WTC11 (cell line): ENCODE data around the gene MIPOL1. TPM values are rescaled to one million over a fixed set of nuclear protein-coding genes. Genes with fewer than 3 reads are reported as not detected.

Experiments
- ATAC-seq: fragments of 200-7000 bp; cut with Tn5 transposase; 2 replicates; pipeline ENCODE4 v1.10.0; 2021; ENCODE audit warnings: mild to moderate bottlenecking, moderate library complexity
- CTCF ChIA-PET: fragments of 300-600 bp; sonication (Branson Sonifier 250); formaldehyde crosslinking; loops from one replicate; lab custom pipeline; 2021; ENCODE audit warnings: antibody characterized with exemption; lab: Charles Lee
- POLR2A ChIA-PET: fragments of 350-600 bp; sonication (Branson Sonifier 250); formaldehyde crosslinking; loops from one replicate; lab custom pipeline; 2021; ENCODE audit warnings: antibody characterized with exemption; lab: Charles Lee
- DNase-seq: peaks from one replicate; pipeline ENCODE4 v3.0.0; 2021; ENCODE audit warnings: low spot score
- H3K27ac Mint-ChIP-seq: 2 replicates; pipeline ENCODE4 v1.8.0; 2021; ENCODE audit warnings: mixed read lengths
- H3K27me3 Mint-ChIP-seq: 2 replicates; pipeline ENCODE4 v1.8.0; 2021; ENCODE audit warnings: low read depth, mild to moderate bottlenecking, moderate library complexity, mixed read lengths
- H3K36me3 Mint-ChIP-seq: 2 replicates; pipeline ENCODE4 v1.8.0; 2021; ENCODE audit warnings: mixed read lengths
- H3K4me1 Mint-ChIP-seq: 2 replicates; pipeline ENCODE4 v1.8.0; 2022; ENCODE audit warnings: mixed read lengths
- H3K4me3 Mint-ChIP-seq: 2 replicates; pipeline ENCODE4 v1.8.0; 2021; ENCODE audit warnings: mild to moderate bottlenecking, moderate library complexity, mixed read lengths
- H3K9me3 Mint-ChIP-seq: 2 replicates; pipeline ENCODE4 v1.8.0; 2021; ENCODE audit warnings: mixed read lengths
- CBFB ChIP-seq: sonication (generic); formaldehyde crosslinking; IDR thresholded peaks from 2 replicates; pipeline ENCODE4 v1.8.1; 2022; ENCODE audit warnings: mild to moderate bottlenecking, low read depth, missing genetic modification reagents
- CREB1 ChIP-seq: sonication (generic); formaldehyde crosslinking; IDR thresholded peaks from 2 replicates; pipeline ENCODE4 v1.8.0; 2023; ENCODE audit warnings: mild to moderate bottlenecking, missing genetic modification reagents
- EMX1 ChIP-seq: fragments of 250-450 bp; sonication (Bioruptor Pico); IDR thresholded peaks from 2 replicates; pipeline ENCODE4 v1.8.0; 2021; ENCODE audit warnings: mild to moderate bottlenecking
- ESRRA ChIP-seq: sonication (generic); formaldehyde crosslinking; IDR thresholded peaks from 2 replicates; pipeline ENCODE4 v1.8.1; 2022; ENCODE audit warnings: mild to moderate bottlenecking, missing genetic modification reagents, borderline replicate concordance
- NR2C2 ChIP-seq: sonication (generic); formaldehyde crosslinking; IDR thresholded peaks from 2 replicates; pipeline ENCODE4 v1.8.0; 2022; ENCODE audit warnings: mild to moderate bottlenecking, missing genetic modification reagents
- NR3C1 ChIP-seq: sonication (generic); formaldehyde crosslinking; conservative IDR thresholded peaks from 2 replicates; pipeline ENCODE4 v1.8.1; 2023; ENCODE audit warnings: low read depth, mild to moderate bottlenecking, missing genetic modification reagents
- OVOL2 ChIP-seq: fragments of 250-450 bp; sonication (Bioruptor Pico); IDR thresholded peaks from 2 replicates; pipeline ENCODE4 v1.9.0; 2021; ENCODE audit warnings: mild to moderate bottlenecking, borderline replicate concordance
- ZNF219 ChIP-seq: sonication (generic); formaldehyde crosslinking; IDR thresholded peaks from 2 replicates; pipeline ENCODE4 v1.8.0; 2023; ENCODE audit warnings: missing genetic modification reagents, mild to moderate bottlenecking, borderline replicate concordance
- ZNF232 ChIP-seq: sonication (generic); formaldehyde crosslinking; IDR thresholded peaks from 2 replicates; pipeline ENCODE4 v1.8.0; 2022; ENCODE audit warnings: mild to moderate bottlenecking, missing genetic modification reagents
- ZNF263 ChIP-seq: sonication (generic); formaldehyde crosslinking; IDR thresholded peaks from 2 replicates; pipeline ENCODE4 v1.8.1; 2022; ENCODE audit warnings: low read depth, mild to moderate bottlenecking, moderate library complexity, missing genetic modification reagents
- ZNF423 ChIP-seq: fragments of 250-450 bp; sonication (Bioruptor Pico); IDR thresholded peaks from 2 replicates; pipeline ENCODE4 v2.1.2; 2022; ENCODE audit warnings: mild to moderate bottlenecking, moderate library complexity
- total RNA-seq: library from RNA; stranded (reverse); gene quantifications from 3 replicates; pipeline ENCODE4 v1.2.3, GENCODE V29; 2021
- TF ChIP-seq, protein P1 (sequence below): sonication (generic); formaldehyde crosslinking; IDR thresholded peaks from 2 replicates; pipeline ENCODE4 v1.8.1; 2023; ENCODE audit warnings: mild to moderate bottlenecking, moderate library complexity, missing genetic modification reagents
- TF ChIP-seq, protein P2 (sequence below): fragments of 250-450 bp; sonication (Bioruptor Pico); IDR thresholded peaks from 2 replicates; pipeline ENCODE4 v1.9.0; 2021; ENCODE audit warnings: moderate library complexity, mild to moderate bottlenecking, inconsistent platforms, borderline replicate concordance
- TF ChIP-seq, protein P3 (sequence below): sonication (generic); formaldehyde crosslinking; IDR thresholded peaks from 2 replicates; pipeline ENCODE4 v1.8.0; 2023; ENCODE audit warnings: mild to moderate bottlenecking, missing genetic modification reagents

The MIPOL1 gene
- total RNA-seq, 1 experiment from 2014 or later = 13.1 TPM

DNA sequence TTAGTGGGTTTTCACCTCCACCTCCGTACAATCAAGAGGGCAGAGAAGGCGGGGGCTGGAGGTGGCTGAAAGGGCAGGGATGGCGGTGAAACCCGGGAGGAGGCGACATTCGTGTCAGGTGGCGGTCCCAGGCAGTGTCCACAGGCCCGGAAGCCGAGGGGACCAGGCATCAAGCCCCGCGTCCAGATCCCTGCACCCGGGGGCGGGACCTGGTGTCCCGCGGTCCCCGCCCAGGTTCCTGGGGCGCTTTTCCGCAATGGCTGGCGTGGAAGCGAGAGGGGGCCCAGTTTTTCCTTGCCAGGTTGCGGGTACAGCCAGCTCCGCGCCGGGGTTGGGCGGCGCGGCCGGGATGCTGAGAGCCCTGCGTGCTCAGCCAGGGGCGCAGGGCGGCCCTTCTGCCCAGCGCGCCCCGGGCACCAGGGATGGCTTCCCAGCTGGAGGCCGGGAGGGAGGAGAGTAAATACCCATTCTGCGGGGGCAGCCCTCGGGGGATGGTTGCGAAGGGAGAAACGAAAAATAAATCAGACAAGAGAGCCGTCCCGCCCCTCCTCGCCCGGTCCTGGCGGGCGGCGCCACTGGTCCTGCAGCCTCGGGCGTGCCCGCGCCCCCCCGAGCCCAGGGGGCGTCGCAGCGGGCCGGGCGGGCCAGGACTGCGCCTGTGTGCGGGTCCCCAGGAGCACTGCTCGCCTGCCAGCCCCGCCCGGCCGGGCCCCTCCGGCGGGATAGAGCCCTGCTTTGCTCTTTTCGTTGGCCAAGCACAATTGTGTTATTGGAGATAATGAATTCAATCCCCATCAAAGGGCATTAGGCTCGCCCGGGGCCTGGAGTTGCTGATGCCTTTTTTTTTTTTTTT, 385.8 kb downstream of the MIPOL1 start:
- no peak overlapping the region for H3K27ac Mint-ChIP-seq
- ChIA-PET CTCF (interaction anchor here (0.7 kb wide), 1 partner anchor 10 kb away, joined by 3 read pairs; no protein-coding TSS in a partner anchor), POLR2A (no interaction called here)
- no peaks in the 10 kb centered on the region for H3K36me3 Mint-ChIP-seq
- no peaks in the 10 kb centered on the region for H3K9me3 Mint-ChIP-seq
- peaks cover 100% of the 10 kb centered on the region for H3K27me3 Mint-ChIP-seq
- TF ChIP-seq ZNF219 (no peak), ZNF263 (CRISPR knock-in tag) (no peak)
- H3K4me1 Mint-ChIP-seq = peaks cover 30% of the 10 kb centered on the region
- H3K4me3 Mint-ChIP-seq = peak overlapping the region; percentile 50
- DNase-seq (peak; percentile 31), ATAC-seq (peak; percentile 15)

GRCh38 chr14:37584211-37585100, 386.7 kb downstream of the MIPOL1 start:
- DNase-seq = peak; percentile 46
- Mint-ChIP-seq H3K4me1 (peaks cover 38% of the 10 kb centered on the region), H3K4me3 (peak overlapping the region; percentile 47), H3K9me3 (no peaks in the 10 kb centered on the region), H3K27me3 (peaks cover 100% of the 10 kb centered on the region), H3K27ac (no peak overlapping the region), H3K36me3 (no peaks in the 10 kb centered on the region)
- POLR2A ChIA-PET = interaction anchor here (0.7 kb wide), 1 partner anchor 334 kb away, joined by 6 read pairs; no protein-coding TSS in a partner anchor
- TF ChIP-seq NR2C2 (CRISPR knock-in tag) = no peak
- ATAC-seq = peak; percentile 17
- CTCF ChIA-PET = interaction anchor here (1.0 to 2.3 kb wide), 6 partner anchors 9 to 928 kb away, joined by 3 to 12 read pairs (median 4); partner anchors contain the start of genes FOXA1 and TTC6

DNA sequence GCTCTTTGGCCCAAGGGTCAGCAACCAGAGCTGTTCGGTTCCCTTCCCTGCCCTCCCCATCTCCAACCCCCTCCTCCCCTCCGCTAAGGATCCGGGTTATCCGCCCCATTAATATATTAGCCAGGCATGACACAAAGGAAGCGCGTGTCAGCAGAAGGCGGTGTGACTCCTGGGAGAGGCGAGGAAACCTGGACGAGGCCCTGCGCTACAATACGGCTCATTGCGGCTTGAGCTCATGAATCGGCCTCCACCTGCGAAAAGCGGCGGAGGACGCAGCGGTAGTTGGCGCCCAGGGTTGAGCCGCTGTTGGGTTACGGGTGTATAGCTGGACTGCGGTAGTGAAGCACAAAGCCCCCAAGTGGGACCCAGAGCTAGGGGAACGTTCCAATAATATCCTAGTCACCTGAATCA, 387.4 kb downstream of the MIPOL1 start:
- POLR2A ChIA-PET = no interaction called here
- CTCF ChIA-PET = interaction anchor here (0.6 to 2.3 kb wide), 8 partner anchors 8 to 1060 kb away, joined by 3 to 12 read pairs (median 4); partner anchors contain the start of genes FOXA1 and TTC6
- H3K27me3 Mint-ChIP-seq = peaks cover 100% of the 10 kb centered on the region
- no peaks in the 10 kb centered on the region for H3K9me3 Mint-ChIP-seq
- H3K4me3 Mint-ChIP-seq = peak overlapping the region; percentile 41
- no peak overlapping the region for H3K27ac Mint-ChIP-seq
- peaks cover 41% of the 10 kb centered on the region for H3K4me1 Mint-ChIP-seq
- peak; percentile 4 for ATAC-seq
- TF ChIP-seq NR3C1 (CRISPR knock-in tag) (no peak), ESRRA (CRISPR knock-in tag) (no peak), CREB1 (CRISPR knock-in tag) (no peak), ZNF232 (no peak), EMX1 (CRISPR knock-in tag) (no peak), OVOL2 (CRISPR knock-in tag) (no peak), CBFB (CRISPR knock-in tag) (no peak), ZNF423 (CRISPR knock-in tag) (no peak)
- TF ChIP-seq, protein P1, sequence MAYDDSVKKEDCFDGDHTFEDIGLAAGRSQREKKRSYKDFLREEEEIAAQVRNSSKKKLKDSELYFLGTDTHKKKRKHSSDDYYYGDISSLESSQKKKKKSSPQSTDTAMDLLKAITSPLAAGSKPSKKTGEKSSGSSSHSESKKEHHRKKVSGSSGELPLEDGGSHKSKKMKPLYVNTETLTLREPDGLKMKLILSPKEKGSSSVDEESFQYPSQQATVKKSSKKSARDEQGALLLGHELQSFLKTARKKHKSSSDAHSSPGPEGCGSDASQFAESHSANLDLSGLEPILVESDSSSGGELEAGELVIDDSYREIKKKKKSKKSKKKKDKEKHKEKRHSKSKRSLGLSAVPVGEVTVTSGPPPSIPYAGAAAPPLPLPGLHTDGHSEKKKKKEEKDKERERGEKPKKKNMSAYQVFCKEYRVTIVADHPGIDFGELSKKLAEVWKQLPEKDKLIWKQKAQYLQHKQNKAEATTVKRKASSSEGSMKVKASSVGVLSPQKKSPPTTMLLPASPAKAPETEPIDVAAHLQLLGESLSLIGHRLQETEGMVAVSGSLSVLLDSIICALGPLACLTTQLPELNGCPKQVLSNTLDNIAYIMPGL (CRISPR knock-in tag) = no peak
- TF ChIP-seq, protein P2, sequence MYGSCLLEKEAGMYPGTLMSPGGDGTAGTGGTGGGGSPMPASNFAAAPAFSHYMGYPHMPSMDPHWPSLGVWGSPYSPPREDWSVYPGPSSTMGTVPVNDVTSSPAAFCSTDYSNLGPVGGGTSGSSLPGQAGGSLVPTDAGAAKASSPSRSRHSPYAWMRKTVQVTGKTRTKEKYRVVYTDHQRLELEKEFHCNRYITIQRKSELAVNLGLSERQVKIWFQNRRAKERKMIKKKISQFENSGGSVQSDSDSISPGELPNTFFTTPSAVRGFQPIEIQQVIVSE = no peak
- TF ChIP-seq, protein P3, sequence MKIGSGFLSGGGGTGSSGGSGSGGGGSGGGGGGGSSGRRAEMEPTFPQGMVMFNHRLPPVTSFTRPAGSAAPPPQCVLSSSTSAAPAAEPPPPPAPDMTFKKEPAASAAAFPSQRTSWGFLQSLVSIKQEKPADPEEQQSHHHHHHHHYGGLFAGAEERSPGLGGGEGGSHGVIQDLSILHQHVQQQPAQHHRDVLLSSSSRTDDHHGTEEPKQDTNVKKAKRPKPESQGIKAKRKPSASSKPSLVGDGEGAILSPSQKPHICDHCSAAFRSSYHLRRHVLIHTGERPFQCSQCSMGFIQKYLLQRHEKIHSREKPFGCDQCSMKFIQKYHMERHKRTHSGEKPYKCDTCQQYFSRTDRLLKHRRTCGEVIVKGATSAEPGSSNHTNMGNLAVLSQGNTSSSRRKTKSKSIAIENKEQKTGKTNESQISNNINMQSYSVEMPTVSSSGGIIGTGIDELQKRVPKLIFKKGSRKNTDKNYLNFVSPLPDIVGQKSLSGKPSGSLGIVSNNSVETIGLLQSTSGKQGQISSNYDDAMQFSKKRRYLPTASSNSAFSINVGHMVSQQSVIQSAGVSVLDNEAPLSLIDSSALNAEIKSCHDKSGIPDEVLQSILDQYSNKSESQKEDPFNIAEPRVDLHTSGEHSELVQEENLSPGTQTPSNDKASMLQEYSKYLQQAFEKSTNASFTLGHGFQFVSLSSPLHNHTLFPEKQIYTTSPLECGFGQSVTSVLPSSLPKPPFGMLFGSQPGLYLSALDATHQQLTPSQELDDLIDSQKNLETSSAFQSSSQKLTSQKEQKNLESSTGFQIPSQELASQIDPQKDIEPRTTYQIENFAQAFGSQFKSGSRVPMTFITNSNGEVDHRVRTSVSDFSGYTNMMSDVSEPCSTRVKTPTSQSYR (CRISPR knock-in tag) = no peak
- DNase-seq = peak; percentile 45
- no peaks in the 10 kb centered on the region for H3K36me3 Mint-ChIP-seq
